Measurements from ENCODE around the gene TMEM141. TPM values are rescaled to one million over a fixed set of nuclear protein-coding genes. Genes with fewer than 3 reads are reported as not detected.

The TMEM141 gene
- total and polyA plus RNA-seq, 10 of the 15 experiments (the other 5 are each of a cell fraction or from before 2014, with no cell fraction given): 7.8 to 48.6 (median 34.4) TPM

DNA sequence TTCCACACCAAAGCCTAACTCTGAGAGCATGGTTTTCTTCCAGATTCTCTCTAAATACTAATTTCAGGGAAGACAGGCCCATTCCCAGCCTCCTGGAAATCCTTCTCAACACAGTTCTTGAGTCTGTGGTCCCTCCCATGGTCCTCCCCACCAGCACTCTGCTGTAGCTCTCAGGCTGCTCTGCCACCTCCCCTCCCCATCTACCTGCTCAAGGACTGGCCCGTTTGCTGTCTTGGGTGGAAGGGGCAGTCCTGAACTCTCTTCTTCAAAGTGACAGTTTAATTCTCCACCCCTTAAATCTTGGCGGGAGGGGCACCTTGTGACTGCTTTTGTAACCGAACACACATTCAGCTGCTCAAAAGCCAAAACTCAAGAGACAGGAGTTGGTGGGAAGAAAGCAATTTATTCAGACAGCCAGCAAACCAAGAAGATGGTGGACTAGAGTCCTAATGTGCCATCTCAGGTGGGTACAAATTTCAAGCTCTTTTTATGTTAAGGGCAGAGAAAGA lies 19.2 kb upstream of the TMEM141 start:
- no peaks in the 10 kb centered on the region for H3K79me2 ChIP-seq (ENCODE audit: control insufficient read depth, insufficient read depth, low read length)
- ChIA-PET RAD21 (ENCODE audit: unreplicated experiment) (no interaction called here), POLR2A (no interaction called here), SMC1A (ENCODE audit: uncharacterized antibody, unreplicated experiment) (interaction anchor here (1.7 kb wide), 1 partner anchor 263 kb away, joined by 3 read pairs; no protein-coding TSS in a partner anchor), CTCF (interaction anchor here (9.3 kb wide), 1 partner anchor 11 kb away, joined by 163 read pairs; no protein-coding TSS in a partner anchor)
- no peak overlapping the region for H3K4me3 ChIP-seq
- no peak overlapping the region for H3K9ac ChIP-seq (ENCODE audit: control insufficient read depth, insufficient read depth, low read length)
- BruUV-seq (replicated peaks): no TSS peak
- peaks cover 13% of the 10 kb centered on the region for H3K4me1 ChIP-seq (ENCODE audit: control insufficient read depth, insufficient read depth, low read length)
- no peak overlapping the region for H2AFZ ChIP-seq (ENCODE audit: control insufficient read depth, low read depth, low read length)
- in situ Hi-C loops (cut with MboI): no loop called here
- no peak overlapping the region for H3K4me2 ChIP-seq (ENCODE audit: control insufficient read depth, insufficient read depth)
- FAIRE-seq (no peak), ATAC-seq (no peak), DNase-seq (ENCODE audit: low read depth, low spot score) (no peak)
- WGBS (ENCODE audit: insufficient coverage, insufficient replicate concordance, low lambda C conversion rate, missing lambda C conversion rate): 42% methylated on average over 3 of the region's 3 CpGs
- H4K20me1 ChIP-seq (ENCODE audit: control insufficient read depth, insufficient read depth): no peaks in the 10 kb centered on the region
- no peaks in the 10 kb centered on the region for H3K36me3 ChIP-seq (ENCODE audit: control insufficient read depth in 2 of 2, insufficient read depth in 2 of 2, low read length in 1 of 2)
- no peaks in the 10 kb centered on the region; a peak in 1 of 4 replicates for H3K27me3 ChIP-seq (replicated peaks in 1 of 2; ENCODE audit: control insufficient read depth in 2 of 2, insufficient read depth in 2 of 2, low read length in 1 of 2)
- intact Hi-C loops (cut with micrococcal nuclease; ENCODE audit: unreplicated experiment): no loop called here
- TF ChIP-seq, protein P1, sequence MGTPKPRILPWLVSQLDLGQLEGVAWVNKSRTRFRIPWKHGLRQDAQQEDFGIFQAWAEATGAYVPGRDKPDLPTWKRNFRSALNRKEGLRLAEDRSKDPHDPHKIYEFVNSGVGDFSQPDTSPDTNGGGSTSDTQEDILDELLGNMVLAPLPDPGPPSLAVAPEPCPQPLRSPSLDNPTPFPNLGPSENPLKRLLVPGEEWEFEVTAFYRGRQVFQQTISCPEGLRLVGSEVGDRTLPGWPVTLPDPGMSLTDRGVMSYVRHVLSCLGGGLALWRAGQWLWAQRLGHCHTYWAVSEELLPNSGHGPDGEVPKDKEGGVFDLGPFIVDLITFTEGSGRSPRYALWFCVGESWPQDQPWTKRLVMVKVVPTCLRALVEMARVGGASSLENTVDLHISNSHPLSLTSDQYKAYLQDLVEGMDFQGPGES (IDR thresholded peaks at IDR 0.05): no peak
- TF ChIP-seq ZNF274 (IDR thresholded peaks at IDR 0.05; ENCODE audit: insufficient read depth, insufficient read length) (no peak), FOS (IDR thresholded peaks at IDR 0.05; ENCODE audit: borderline replicate concordance, extremely low read depth, insufficient read length) (no peak), SIX5 (IDR thresholded peaks at IDR 0.05; ENCODE audit: low read depth, low read length, severe bottlenecking) (no peak)
- H3K27ac ChIP-seq (ENCODE audit: control insufficient read depth, insufficient read depth): no peak overlapping the region
- H3K9me3 ChIP-seq (replicated peaks; ENCODE audit: control insufficient read depth, insufficient read depth, low read length): peaks cover 6% of the 10 kb centered on the region; the same call in 2 of the 3 replicates

DNA sequence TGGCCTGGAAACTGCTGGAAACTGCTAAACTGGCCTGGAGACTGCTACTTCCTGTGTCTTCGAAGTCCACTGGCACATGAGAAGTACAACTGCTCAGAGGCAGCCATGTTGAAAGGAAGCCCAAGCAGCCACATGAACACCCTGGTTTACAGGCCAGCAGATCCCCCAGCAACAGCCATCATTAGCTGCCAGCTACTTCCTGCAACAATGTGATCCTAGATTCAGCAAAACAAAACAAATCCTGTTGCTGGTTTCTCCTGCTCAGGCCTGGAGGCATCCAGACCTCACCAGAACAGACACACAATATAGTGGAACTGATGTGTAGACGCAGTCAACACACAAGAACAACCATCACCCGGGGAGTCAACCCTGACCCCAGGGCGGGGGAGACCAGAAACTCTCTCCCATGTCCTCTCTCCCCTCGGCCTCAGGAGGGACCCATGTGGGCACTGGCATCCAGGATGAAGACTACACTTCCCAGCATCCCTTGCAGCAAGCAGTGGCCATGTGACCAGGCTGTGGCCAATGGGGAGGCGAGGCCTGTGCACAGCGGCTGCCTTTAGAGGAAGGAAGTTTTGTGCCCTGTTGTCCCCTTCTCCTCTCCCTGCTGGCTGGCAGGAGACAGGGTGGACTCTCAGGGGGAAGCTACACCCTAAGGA lies 17.6 kb upstream of the TMEM141 start:
- 35% methylated on average over 7 of the region's 7 CpGs for WGBS (ENCODE audit: insufficient coverage, insufficient replicate concordance, low lambda C conversion rate, missing lambda C conversion rate)
- H4K20me1 ChIP-seq (ENCODE audit: control insufficient read depth, insufficient read depth): no peaks in the 10 kb centered on the region
- in situ Hi-C loops (cut with MboI) (no loop called here), intact Hi-C loops (cut with micrococcal nuclease; ENCODE audit: unreplicated experiment) (no loop called here)
- no peaks in the 10 kb centered on the region for H3K79me2 ChIP-seq (ENCODE audit: control insufficient read depth, insufficient read depth, low read length)
- no peaks in the 10 kb centered on the region for H3K36me3 ChIP-seq (ENCODE audit: control insufficient read depth in 2 of 2, insufficient read depth in 2 of 2, low read length in 1 of 2)
- ChIA-PET CTCF (interaction anchor here (0.8 to 9.3 kb wide), 2 partner anchors 10 to 15 kb away, joined by 4 to 163 read pairs; partner anchors contain the start of gene LCN8), RAD21 (ENCODE audit: unreplicated experiment) (no interaction called here), SMC1A (ENCODE audit: uncharacterized antibody, unreplicated experiment) (no interaction called here), POLR2A (no interaction called here)
- DNase-seq (ENCODE audit: low read depth, low spot score) (no peak), FAIRE-seq (no peak), ATAC-seq (peak; percentile 92)
- H2AFZ ChIP-seq (ENCODE audit: control insufficient read depth, low read depth, low read length): peak overlapping the region; percentile 89
- peaks cover 6% of the 10 kb centered on the region; the same call in 2 of the 3 replicates for H3K9me3 ChIP-seq (replicated peaks; ENCODE audit: control insufficient read depth, insufficient read depth, low read length)
- H3K27ac ChIP-seq (ENCODE audit: control insufficient read depth, insufficient read depth): no peak overlapping the region
- no TSS peak for BruUV-seq (replicated peaks)
- H3K9ac ChIP-seq (ENCODE audit: control insufficient read depth, insufficient read depth, low read length): no peak overlapping the region
- H3K4me1 ChIP-seq (ENCODE audit: control insufficient read depth, insufficient read depth, low read length): no peaks in the 10 kb centered on the region
- no peak overlapping the region for H3K4me3 ChIP-seq
- no peaks in the 10 kb centered on the region; a peak in 1 of 4 replicates for H3K27me3 ChIP-seq (replicated peaks in 1 of 2; ENCODE audit: control insufficient read depth in 2 of 2, insufficient read depth in 2 of 2, low read length in 1 of 2)
- H3K4me2 ChIP-seq (ENCODE audit: control insufficient read depth, insufficient read depth): no peak overlapping the region
- TF ChIP-seq NFIC (IDR thresholded peaks at IDR 0.05; ENCODE audit: low read depth, low read length) (no peak), JUNB (IDR thresholded peaks at IDR 0.05) (no peak), POLR2AphosphoS5 (IDR thresholded peaks at IDR 0.05; ENCODE audit: low read length) (no peak), HCFC1 (IDR thresholded peaks at IDR 0.05; ENCODE audit: low read length) (peak; percentile 71), NFYB (IDR thresholded peaks at IDR 0.05; ENCODE audit: insufficient read depth, low read depth, low read length) (peak; percentile 88), NRF1 (conservative IDR thresholded peaks at IDR 0.05; ENCODE audit: low read depth, low read length) (no peak), YY1 (IDR thresholded peaks at IDR 0.05; ENCODE audit: low read depth, low read length) (peak; percentile 86), EED (IDR thresholded peaks at IDR 0.05; ENCODE audit: low read depth) (no peak), PBX3 (IDR thresholded peaks at IDR 0.05; ENCODE audit: insufficient replicate concordance, low read depth, low read length) (no peak)
- TF ChIP-seq, protein P2, sequence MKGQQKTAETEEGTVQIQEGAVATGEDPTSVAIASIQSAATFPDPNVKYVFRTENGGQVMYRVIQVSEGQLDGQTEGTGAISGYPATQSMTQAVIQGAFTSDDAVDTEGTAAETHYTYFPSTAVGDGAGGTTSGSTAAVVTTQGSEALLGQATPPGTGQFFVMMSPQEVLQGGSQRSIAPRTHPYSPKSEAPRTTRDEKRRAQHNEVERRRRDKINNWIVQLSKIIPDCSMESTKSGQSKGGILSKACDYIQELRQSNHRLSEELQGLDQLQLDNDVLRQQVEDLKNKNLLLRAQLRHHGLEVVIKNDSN (IDR thresholded peaks at IDR 0.05; ENCODE audit: borderline replicate concordance, extremely low read length, insufficient read depth, low read depth, low read length): peak; percentile 94
